GM08714 (cell line): Measurements from ENCODE around the gene SEMA5B.

ENCODE experiments used
- H3K4me3 ChIP-seq: fragments of 200-500 bp; sonication (Bioruptor generic); 2 replicates; pipeline ENCODE4 v1.5.1; 2014; ENCODE audit warnings: mild to moderate bottlenecking, low read length, inconsistent platforms
- ZNF274 ChIP-seq: IDR thresholded peaks from 2 replicates; pipeline ENCODE4 v1.6.1; 2012; ENCODE audit warnings: mild to moderate bottlenecking, low read depth, low read length

Gene SEMA5B

GRCh38 chr3:122947738-122948137 lies 79.8 kb downstream of the SEMA5B start:
- H3K4me3 ChIP-seq = no peak overlapping the region
- TF ChIP-seq ZNF274 = no peak

GRCh38 chr3:122947196-122947595 lies 80.4 kb downstream of the SEMA5B start:
- no peak for TF ChIP-seq ZNF274
- no peak overlapping the region for H3K4me3 ChIP-seq

GRCh38 chr3:122946185-122946584 lies 81.4 kb downstream of the SEMA5B start:
- H3K4me3 ChIP-seq = no peak overlapping the region
- no peak for TF ChIP-seq ZNF274

GRCh38 chr3:122945230-122945629 lies 82.3 kb downstream of the SEMA5B start:
- no peak overlapping the region for H3K4me3 ChIP-seq
- TF ChIP-seq ZNF274 = no peak

GRCh38 chr3:122944671-122945161 lies 82.8 kb downstream of the SEMA5B start:
- H3K4me3 ChIP-seq = no peak overlapping the region
- TF ChIP-seq ZNF274 = no peak

- no peak overlapping the region for H3K4me3 ChIP-seq
- TF ChIP-seq ZNF274 = no peak
Measured at GRCh38 chr3:122943828-122944190, 83.8 kb downstream of the SEMA5B start.

GRCh38 chr3:122942937-122943827 lies 84.4 kb downstream of the SEMA5B start:
- TF ChIP-seq ZNF274 = no peak
- H3K4me3 ChIP-seq = no peak overlapping the region

- no peak for TF ChIP-seq ZNF274
- no peak overlapping the region for H3K4me3 ChIP-seq
Measured at GRCh38 chr3:122942239-122942638, 85.3 kb downstream of the SEMA5B start.

GRCh38 chr3:122941228-122942206 lies 86.0 kb downstream of the SEMA5B start:
- no peak overlapping the region for H3K4me3 ChIP-seq
- no peak for TF ChIP-seq ZNF274

- H3K4me3 ChIP-seq = no peak overlapping the region
- no peak for TF ChIP-seq ZNF274
Measured at GRCh38 chr3:122940628-122941086, 86.9 kb downstream of the SEMA5B start.

GRCh38 chr3:122938783-122939425 lies 88.7 kb downstream of the SEMA5B start:
- no peak for TF ChIP-seq ZNF274
- H3K4me3 ChIP-seq = no peak overlapping the region

GRCh38 chr3:122937745-122938144 lies 89.8 kb downstream of the SEMA5B start:
- no peak overlapping the region for H3K4me3 ChIP-seq
- no peak for TF ChIP-seq ZNF274

- TF ChIP-seq ZNF274 = no peak
- no peak overlapping the region for H3K4me3 ChIP-seq
Measured at GRCh38 chr3:122936986-122937385, 90.6 kb downstream of the SEMA5B start.

- TF ChIP-seq ZNF274 = no peak
- H3K4me3 ChIP-seq = no peak overlapping the region
Measured at GRCh38 chr3:122936335-122936734, 91.2 kb downstream of the SEMA5B start.
